ENCODE data around the gene PALLD.

PALLD gene

DNA sequence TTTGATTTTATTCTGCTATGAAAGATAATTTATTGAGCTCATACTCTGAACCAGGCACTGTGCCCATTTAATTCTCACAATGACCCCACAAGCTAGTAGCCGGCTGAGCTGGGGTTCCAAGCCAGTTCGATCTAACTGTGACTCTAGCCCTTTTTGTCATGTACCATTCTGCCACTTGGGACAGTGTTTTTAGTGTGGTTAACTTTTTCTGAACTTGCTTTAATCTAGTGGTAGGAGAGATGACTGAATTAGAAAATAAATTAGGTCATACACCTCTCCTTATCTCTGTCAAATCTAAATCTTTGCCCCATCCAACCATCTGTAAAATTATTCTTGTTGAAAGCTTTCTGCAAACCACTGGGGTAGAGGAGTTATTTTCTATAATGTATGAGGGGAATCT, 377.2 kb downstream of the PALLD start:
- Mint-ChIP-seq H3K4me3 (no peak overlapping the region), H3K4me1 (peaks cover 13 to 17% of the 10 kb centered on the region in 2 donors)

DNA sequence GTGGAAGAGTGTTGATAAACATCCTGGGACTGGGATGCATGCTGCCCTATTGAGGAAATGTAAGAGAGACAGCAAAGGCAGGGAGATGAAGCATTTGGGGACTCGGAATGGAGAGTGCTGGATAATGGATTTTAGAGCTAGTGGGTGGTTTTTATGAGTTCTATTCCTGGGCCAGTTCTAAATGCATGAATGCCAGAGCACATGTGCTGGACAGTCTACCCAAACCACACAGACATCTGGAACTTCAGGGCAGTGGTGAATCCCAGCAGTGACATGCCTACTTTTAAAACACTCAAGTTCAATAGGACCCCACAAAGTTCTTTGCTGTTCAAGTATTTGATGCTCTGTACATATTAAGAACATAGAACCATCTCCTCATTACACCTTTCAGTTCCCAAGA, 379.3 kb downstream of the PALLD start:
- H3K4me1 Mint-ChIP-seq = peaks cover 21 to 32% of the 10 kb centered on the region in 2 donors
- H3K4me3 Mint-ChIP-seq = no peak overlapping the region
- peaks cover 13 to 25% of the 10 kb centered on the region in 2 donors for H3K27me3 Mint-ChIP-seq

More for the DNA sequence above, 377.2 kb downstream of the PALLD start:
- ATAC-seq (replicated peaks) = no peak
- DNase-seq = no peak
- Mint-ChIP-seq H3K36me3 (peaks cover 10 to 14% of the 10 kb centered on the region in 2 donors), H3K27ac (no peak overlapping the region), H3K27me3 (peaks cover 13 to 25% of the 10 kb centered on the region in 2 donors), H3K9me3 (no peaks in the 10 kb centered on the region)

DNA sequence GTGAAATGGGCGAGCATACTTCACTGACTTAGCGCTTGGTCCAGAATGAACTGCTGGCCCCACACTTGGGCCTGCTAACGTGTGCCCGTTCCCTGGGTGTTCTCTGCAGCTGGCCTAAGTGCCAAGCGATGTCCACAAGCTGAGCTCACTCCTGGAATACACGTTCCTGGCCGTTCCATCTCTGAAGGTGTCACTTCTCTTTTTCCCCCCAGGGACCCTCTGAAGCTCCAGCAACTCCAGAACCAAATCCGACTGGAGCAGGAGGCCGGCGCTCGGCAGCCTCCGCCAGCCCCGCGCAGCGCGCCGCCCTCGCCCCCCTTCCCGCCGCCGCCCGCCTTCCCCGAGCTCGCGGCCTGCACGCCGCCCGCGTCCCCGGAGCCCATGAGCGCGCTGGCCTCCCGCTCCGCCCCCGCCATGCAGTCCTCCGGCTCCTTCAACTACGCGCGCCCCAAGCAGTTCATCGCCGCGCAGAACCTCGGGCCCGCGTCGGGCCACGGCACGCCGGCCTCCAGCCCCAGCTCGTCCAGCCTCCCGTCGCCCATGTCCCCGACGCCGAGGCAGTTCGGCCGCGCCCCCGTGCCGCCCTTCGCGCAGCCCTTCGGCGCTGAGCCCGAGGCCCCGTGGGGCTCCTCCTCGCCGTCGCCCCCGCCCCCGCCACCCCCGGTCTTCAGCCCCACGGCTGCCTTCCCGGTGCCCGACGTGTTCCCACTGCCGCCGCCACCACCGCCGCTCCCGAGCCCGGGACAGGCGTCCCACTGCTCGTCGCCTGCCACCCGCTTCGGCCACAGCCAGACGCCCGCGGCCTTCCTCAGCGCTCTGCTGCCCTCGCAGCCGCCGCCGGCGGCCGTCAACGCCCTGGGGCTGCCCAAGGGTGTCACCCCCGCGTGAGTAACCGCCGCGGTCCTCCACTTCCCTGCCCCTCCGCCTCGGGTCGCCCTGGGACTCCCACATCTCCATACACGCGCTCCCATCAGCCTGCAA, 380.9 kb downstream of the PALLD start:
- peak; percentile 6 for DNase-seq
- H3K27ac Mint-ChIP-seq = peak overlapping the region; percentile 85
- H3K4me3 Mint-ChIP-seq = peak overlapping the region; percentile 79 to 83
- H3K36me3 Mint-ChIP-seq = peaks cover 13 to 15% of the 10 kb centered on the region in 2 donors
- peak; percentile 8 to 19 for ATAC-seq (replicated peaks)
- peaks cover 13 to 25% of the 10 kb centered on the region in 2 donors for H3K27me3 Mint-ChIP-seq
- H3K9me3 Mint-ChIP-seq = no peaks in the 10 kb centered on the region
- peaks cover 29 to 43% of the 10 kb centered on the region in 2 donors for H3K4me1 Mint-ChIP-seq

More for the DNA sequence above, 379.3 kb downstream of the PALLD start:
- H3K9me3 Mint-ChIP-seq = no peaks in the 10 kb centered on the region
- ATAC-seq (replicated peaks) (no peak), DNase-seq (no peak)
- H3K36me3 Mint-ChIP-seq = peaks cover 12 to 15% of the 10 kb centered on the region in 2 donors
- H3K27ac Mint-ChIP-seq = no peak overlapping the region

DNA sequence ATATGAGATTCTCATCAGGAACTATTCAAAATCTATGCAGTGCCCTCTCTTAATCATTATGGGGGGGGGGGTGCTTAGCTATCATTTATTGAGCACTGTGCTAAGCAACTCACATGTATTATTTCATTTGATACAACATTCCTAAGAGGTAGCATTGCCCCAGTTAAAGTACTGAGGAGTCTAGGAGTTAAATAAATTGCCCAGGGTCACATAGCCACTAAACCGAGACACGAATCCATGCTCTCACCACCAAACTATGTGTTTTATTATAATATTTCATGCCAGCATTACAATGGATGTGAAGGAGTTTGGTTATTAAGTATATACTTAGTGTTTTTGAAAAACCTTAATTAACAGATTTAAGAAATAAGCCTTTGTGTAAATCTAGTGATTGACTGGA, 381.8 kb downstream of the PALLD start:
- no peak for ATAC-seq (replicated peaks)

DNA sequence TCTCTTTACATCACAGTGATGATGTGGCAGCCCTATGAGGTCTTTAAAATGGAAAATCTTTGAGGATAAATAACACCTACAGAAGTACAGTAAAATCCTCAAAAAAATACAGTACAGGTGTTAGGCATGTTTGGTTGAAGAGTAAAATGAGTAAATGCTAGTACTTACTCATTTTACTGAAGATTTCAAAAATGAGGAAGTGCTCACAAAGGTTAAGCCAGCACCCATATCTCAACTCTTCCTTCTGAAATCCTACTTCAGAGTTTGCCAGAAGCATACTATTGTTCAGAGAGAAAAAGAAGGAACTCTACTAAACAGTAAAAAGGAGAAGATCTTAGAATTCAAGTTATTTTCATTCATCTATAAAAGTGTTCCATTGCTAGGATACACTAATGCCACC, 382.3 kb downstream of the PALLD start:
- Mint-ChIP-seq H3K36me3 (peaks cover 14 to 15% of the 10 kb centered on the region in 2 donors), H3K4me3 (peak overlapping the region; percentile 64 to 79), H3K4me1 (peaks cover 31 to 37% of the 10 kb centered on the region in 2 donors), H3K27me3 (peaks cover 13 to 19% of the 10 kb centered on the region in 2 donors), H3K9me3 (no peaks in the 10 kb centered on the region), H3K27ac (peak overlapping the region; percentile 75)
- DNase-seq (no peak), ATAC-seq (replicated peaks) (peak; percentile 64 to 68)

More for the DNA sequence above, 381.8 kb downstream of the PALLD start:
- H3K36me3 Mint-ChIP-seq = peaks cover 13 to 14% of the 10 kb centered on the region in 2 donors
- H3K27ac Mint-ChIP-seq = peak overlapping the region; percentile 85
- peak overlapping the region; percentile 79 to 83 for H3K4me3 Mint-ChIP-seq
- H3K9me3 Mint-ChIP-seq = no peaks in the 10 kb centered on the region
- H3K4me1 Mint-ChIP-seq = peaks cover 29 to 42% of the 10 kb centered on the region in 2 donors
- H3K27me3 Mint-ChIP-seq = peaks cover 13 to 25% of the 10 kb centered on the region in 2 donors
- no peak for DNase-seq

DNA sequence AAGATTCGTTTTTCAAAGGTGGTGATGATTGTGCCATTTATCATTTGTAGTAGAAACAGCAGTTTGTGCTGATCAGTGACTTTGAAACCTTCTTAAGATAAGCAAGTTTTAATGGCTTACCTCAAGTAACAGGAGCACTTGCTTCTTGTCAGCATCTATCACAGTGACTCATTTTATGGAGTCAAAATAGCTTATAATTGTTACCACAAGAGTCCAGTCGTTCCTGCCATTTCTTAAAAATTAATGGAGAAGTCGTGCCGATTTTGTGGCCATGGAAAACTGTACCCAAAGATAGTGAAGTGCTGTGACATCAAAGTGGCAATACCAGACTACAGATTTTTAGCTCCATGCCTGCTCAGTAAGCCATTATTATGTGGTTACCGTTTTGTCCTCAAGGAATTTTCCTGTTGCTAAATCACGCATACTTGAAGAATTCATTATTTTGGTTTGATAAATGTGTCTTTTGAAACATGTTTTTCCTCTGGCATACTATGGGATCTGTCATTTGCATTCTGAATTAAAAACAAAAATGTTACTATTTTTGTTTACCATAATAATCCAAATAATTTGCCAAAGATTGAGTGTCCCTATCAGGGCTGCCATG, 383.3 kb downstream of the PALLD start:
- Mint-ChIP-seq H3K4me1 (peaks cover 33 to 37% of the 10 kb centered on the region in 2 donors), H3K9me3 (no peaks in the 10 kb centered on the region), H3K27me3 (peaks cover 8 to 14% of the 10 kb centered on the region in 2 donors)

DNA sequence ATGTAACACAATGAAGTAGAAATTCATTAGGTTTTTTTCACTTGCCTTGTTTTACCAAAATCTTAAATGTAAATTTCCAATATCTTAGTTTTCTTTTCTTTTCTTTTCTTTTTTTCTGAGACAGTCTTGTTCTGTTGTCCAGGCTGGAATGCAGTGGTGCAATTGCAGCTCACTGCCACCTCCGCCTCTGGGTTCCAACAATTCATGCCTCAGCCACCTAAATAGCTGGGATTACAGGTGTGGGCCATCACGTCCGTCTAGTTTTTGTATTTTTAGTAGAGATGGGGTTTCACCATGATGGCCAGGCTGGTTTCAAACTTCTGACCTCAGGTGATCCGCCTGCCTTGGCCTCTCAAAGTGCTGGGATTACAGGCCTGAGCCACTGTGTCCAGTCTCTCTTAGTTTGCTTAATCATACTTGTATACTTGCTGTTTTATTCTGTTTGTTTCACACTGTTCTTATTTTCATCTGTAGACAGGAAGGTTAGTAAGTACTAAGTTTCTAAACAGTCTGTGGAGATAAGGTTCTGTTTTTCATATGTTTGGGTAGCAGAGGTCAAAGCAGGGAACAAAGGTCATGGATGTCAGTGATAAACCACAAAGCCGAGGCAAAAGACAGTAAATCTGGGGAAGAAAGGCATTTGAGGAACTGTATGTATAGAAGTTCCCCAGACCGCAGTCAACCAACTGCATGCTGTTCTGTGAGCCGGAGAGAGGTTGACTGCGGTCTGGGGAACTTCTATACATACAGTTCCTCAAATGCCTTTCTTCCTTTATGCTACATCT, 384.2 kb downstream of the PALLD start:
- Mint-ChIP-seq H3K36me3 (peaks cover 13 to 18% of the 10 kb centered on the region in 2 donors), H3K4me3 (peak overlapping the region; percentile 27 to 72), H3K27ac (peak overlapping the region; percentile 57), H3K4me1 (peaks cover 30 to 37% of the 10 kb centered on the region in 2 donors), H3K27me3 (peaks cover 2 to 10% of the 10 kb centered on the region in 2 donors), H3K9me3 (no peaks in the 10 kb centered on the region)
- ATAC-seq (replicated peaks) (peak; percentile 86), DNase-seq (peak; percentile 46)

More for the DNA sequence above, 383.3 kb downstream of the PALLD start:
- Mint-ChIP-seq H3K27ac (no peak overlapping the region), H3K4me3 (no peak overlapping the region), H3K36me3 (peaks cover 17 to 18% of the 10 kb centered on the region in 2 donors)
- no peak for DNase-seq
- ATAC-seq (replicated peaks) = no peak

DNA sequence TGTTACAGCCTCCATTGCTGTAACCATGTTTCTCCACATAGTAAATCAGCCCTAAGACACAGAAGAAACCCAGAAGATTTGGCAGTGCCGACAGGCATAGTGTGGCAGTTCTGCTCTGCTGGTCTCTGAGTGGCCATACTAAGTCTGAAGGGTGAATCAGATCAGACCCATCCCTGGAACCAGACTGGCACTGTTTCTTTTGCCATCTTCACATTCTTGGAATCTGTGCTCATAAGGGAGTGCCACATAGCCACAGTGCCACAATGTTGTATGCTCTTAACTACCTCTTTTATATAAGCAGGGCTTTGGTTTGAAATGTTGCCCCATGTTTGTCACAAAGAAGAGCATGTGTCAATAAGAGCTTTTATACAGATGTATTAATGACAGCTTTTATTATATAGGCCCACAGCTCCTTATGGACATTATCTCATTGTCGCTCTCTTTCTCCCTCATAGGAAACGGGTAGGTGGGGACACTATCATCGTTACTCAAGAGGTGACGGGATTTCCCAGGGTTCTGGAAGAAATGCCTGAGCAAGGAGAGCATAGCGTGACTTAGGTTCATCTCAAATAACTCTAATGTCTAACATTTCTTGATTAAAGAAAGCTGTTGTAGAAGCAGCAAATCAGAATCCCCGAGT, 385.0 kb downstream of the PALLD start:
- Mint-ChIP-seq H3K4me1 (peaks cover 29 to 37% of the 10 kb centered on the region in 2 donors), H3K9me3 (no peaks in the 10 kb centered on the region), H3K4me3 (peak overlapping the region in 1 of 2 donors; percentile 22), H3K27ac (peak overlapping the region; percentile 26), H3K36me3 (peaks cover 11 to 18% of the 10 kb centered on the region in 2 donors), H3K27me3 (peaks cover 0 to 7% of the 10 kb centered on the region in 2 donors)
- ATAC-seq (replicated peaks) = peak; percentile 21 to 26
- DNase-seq = no peak

DNA sequence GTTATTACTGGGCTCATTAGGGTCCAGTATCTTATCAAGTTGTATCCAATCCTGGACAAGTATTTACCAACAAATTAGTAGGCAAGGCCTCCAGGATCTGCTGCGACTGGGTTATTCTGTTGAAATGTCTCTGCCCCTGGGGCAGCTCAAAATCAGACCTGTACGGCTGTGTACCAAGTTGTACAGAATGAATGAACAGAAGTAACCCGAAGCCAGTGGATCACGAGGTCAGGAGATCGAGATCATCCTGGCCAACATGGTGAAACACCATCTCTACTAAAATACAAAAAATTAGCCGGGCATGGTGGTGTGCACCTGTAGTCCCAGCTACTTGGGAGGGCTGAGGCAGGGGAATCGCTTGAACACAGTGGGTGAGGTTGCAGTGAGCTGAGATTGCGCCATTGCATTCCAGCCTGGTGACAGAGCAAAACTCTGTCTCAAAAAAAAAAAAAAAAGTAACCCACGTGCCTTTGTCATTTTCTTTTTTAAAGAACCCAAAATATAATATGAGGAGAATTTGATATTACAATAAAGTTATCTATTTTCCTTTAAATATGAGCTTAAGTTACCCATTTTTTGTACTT, 385.9 kb downstream of the PALLD start:
- H3K27me3 Mint-ChIP-seq = peaks cover 0 to 4% of the 10 kb centered on the region in 2 donors
- H3K36me3 Mint-ChIP-seq = peaks cover 16 to 18% of the 10 kb centered on the region in 2 donors
- DNase-seq = no peak
- H3K27ac Mint-ChIP-seq = no peak overlapping the region
- H3K4me1 Mint-ChIP-seq = peaks cover 29 to 37% of the 10 kb centered on the region in 2 donors
- no peaks in the 10 kb centered on the region for H3K9me3 Mint-ChIP-seq
- no peak for ATAC-seq (replicated peaks)
- H3K4me3 Mint-ChIP-seq = no peak overlapping the region

DNA sequence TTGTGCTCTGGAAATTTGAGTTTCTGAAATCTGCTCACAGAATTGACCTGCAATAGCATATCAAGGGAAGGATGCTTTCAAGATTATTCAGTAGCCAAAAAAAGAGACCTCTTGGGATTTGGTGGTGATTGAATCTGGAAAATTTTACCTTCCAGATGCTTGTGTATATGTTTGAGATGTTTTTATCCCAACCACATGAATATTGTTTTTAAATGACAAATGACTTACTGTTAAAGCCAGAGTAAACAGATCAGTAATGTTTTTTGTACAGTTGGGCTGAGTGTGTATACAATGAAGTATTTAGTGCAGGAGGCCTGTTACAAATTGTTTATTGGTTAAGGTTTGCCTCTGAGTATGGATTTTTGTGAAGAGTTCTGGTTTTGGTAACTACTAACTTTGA, 386.7 kb downstream of the PALLD start:
- Mint-ChIP-seq H3K4me3 (no peak overlapping the region), H3K4me1 (peaks cover 24 to 32% of the 10 kb centered on the region in 2 donors), H3K27ac (no peak overlapping the region), H3K36me3 (peaks cover 14% of the 10 kb centered on the region in 2 donors), H3K9me3 (no peaks in the 10 kb centered on the region), H3K27me3 (peaks cover 0 to under 1% of the 10 kb centered on the region in 2 donors)
- ATAC-seq (replicated peaks) = no peak
- no peak for DNase-seq

DNA sequence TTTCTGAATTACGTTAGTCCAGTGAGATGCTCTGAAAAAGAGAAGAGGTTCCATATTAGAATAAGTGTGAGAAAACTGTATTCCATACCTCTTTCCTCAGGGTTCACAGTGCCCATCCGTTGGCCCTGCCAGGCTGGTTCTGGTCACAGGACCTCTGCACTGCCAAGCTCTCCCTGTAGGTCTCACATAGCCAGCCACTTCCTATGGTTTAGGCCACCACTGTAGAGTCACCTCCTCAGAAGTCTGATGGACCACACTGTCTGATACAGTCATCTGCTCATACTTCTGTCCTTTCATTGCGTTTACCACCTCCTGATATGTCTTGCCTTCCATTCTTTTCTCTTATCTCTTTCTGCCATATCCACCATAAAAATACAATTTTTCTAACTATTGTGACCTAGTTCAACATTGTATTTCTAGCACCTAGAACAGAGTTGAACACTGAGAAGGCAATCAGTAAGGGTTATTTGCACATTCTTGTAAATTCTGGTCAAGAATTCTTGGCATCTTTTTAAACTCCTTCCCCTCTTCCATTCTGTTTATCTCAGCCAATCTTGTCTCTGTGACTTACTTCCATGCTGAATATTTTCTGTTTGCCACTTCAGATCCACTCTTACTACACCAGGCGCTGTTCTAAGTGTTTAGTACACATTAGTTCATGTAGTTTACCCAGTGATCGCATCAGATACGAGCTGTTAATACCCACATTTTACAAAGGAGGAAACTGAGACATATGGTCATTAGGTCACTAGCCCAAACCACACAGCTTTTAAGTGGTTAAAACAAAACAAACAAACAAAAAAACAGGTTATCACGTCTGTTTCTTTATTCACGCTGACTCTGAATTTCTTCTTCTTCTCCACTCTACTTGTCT, 387.6 kb downstream of the PALLD start:
- H3K4me3 Mint-ChIP-seq = no peak overlapping the region
- no peak for ATAC-seq (replicated peaks)
- H3K4me1 Mint-ChIP-seq = peaks cover 18 to 22% of the 10 kb centered on the region in 2 donors
- peaks cover 19% of the 10 kb centered on the region in 2 donors for H3K36me3 Mint-ChIP-seq
- no peak for DNase-seq
- peaks cover 0 to under 1% of the 10 kb centered on the region in 2 donors for H3K9me3 Mint-ChIP-seq
- H3K27me3 Mint-ChIP-seq = no peaks in the 10 kb centered on the region
- no peak overlapping the region for H3K27ac Mint-ChIP-seq

DNA sequence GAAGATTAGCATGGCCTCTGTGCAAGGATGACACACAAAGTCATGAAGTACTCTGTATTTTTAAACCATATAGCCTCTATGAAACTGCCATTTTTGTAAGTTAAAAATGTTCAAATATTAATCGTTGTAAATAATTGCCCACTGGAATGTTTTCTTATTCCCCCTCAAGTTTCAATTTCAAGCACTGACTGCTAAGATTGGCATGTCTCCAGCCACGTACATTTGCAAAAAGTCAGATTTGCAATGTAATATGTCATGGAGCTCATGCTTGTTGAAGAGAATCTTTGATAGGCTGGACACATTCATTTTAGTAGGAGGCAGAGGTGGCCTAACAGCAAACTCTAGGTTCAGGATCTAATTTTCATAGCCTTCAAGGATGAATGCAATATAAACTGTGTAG, 388.5 kb downstream of the PALLD start:
- no peak for ATAC-seq (replicated peaks)
- Mint-ChIP-seq H3K36me3 (peaks cover 22 to 24% of the 10 kb centered on the region in 2 donors), H3K4me1 (peaks cover 16 to 17% of the 10 kb centered on the region in 2 donors), H3K9me3 (peaks cover 0 to 1% of the 10 kb centered on the region in 2 donors), H3K27ac (no peak overlapping the region), H3K27me3 (no peaks in the 10 kb centered on the region), H3K4me3 (no peak overlapping the region)
- DNase-seq = no peak
